ENCODE measurements around the gene CYTH3.

Gene CYTH3

DNA sequence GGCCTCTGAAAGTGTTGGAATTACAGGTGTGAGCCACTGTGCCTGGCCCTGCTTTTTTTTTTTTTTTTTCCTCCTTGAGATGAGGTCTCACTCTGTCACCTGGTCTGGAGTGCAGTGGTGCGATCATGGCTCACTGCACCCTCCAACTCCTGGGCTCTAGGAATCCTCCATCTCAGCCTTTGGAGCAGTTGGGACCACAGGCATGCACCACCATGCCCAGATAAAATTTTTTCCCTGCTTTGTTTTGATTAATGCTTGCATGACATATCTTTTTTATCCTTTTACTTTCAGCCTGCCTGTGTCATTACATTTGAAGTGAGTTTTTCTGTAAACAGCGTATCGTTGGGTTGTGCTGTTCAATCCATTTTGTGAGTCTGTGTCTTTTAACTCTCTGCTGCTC is 144.2 kb downstream of the CYTH3 start:
- TF ChIP-seq POLR2AphosphoS5 (IDR thresholded peaks at IDR 0.05; ENCODE audit: low read depth, low read length) (no peak), TAF1 (IDR thresholded peaks at IDR 0.05; ENCODE audit: low read depth, low read length) (no peak), PAX5 (IDR thresholded peaks at IDR 0.05; ENCODE audit: insufficient read depth, low read length, severe bottlenecking) (no peak), POLR2A (IDR thresholded peaks at IDR 0.05; ENCODE audit: low read depth, low read length) (no peak), SPI1 (IDR thresholded peaks at IDR 0.05; ENCODE audit: low read depth, low read length) (no peak), POU2F2 (IDR thresholded peaks at IDR 0.05; ENCODE audit: low read depth, low read length) (no peak)
- FAIRE-seq (no peak), DNase-seq (ENCODE audit: insufficient read length, low spot score) (no peak)

GRCh38 chr7:6127110-6127490 is 145.3 kb downstream of the CYTH3 start:
- DNase-seq (ENCODE audit: insufficient read length, low spot score) (no peak), FAIRE-seq (no peak)
- TF ChIP-seq SPI1 (IDR thresholded peaks at IDR 0.05; ENCODE audit: low read depth, low read length) (no peak), POLR2AphosphoS5 (IDR thresholded peaks at IDR 0.05; ENCODE audit: low read depth, low read length) (no peak), POLR2A (IDR thresholded peaks at IDR 0.05; ENCODE audit: low read depth, low read length) (no peak), TAF1 (IDR thresholded peaks at IDR 0.05; ENCODE audit: low read depth, low read length) (no peak), POU2F2 (IDR thresholded peaks at IDR 0.05; ENCODE audit: low read depth, low read length) (no peak), PAX5 (IDR thresholded peaks at IDR 0.05; ENCODE audit: insufficient read depth, low read length, severe bottlenecking) (no peak)

- FAIRE-seq (no peak), DNase-seq (ENCODE audit: insufficient read length, low spot score) (no peak)
- TF ChIP-seq PAX5 (IDR thresholded peaks at IDR 0.05; ENCODE audit: insufficient read depth, low read length, severe bottlenecking): no peak
- TF ChIP-seq SPI1 (IDR thresholded peaks at IDR 0.05; ENCODE audit: low read depth, low read length): no peak
- TF ChIP-seq POLR2A (IDR thresholded peaks at IDR 0.05; ENCODE audit: low read depth, low read length): no peak
- TF ChIP-seq TAF1 (IDR thresholded peaks at IDR 0.05; ENCODE audit: low read depth, low read length): no peak
- TF ChIP-seq POU2F2 (IDR thresholded peaks at IDR 0.05; ENCODE audit: low read depth, low read length): no peak
- no peak for TF ChIP-seq POLR2AphosphoS5 (IDR thresholded peaks at IDR 0.05; ENCODE audit: low read depth, low read length)
Measured at GRCh38 chr7:6123843-6124242, 148.6 kb downstream of the CYTH3 start.

GRCh38 chr7:6121141-6121540 is 151.3 kb downstream of the CYTH3 start:
- no peak for FAIRE-seq
- no peak for TF ChIP-seq PAX5 (IDR thresholded peaks at IDR 0.05; ENCODE audit: insufficient read depth, low read length, severe bottlenecking)
- no peak for TF ChIP-seq SPI1 (IDR thresholded peaks at IDR 0.05; ENCODE audit: low read depth, low read length)
- no peak for TF ChIP-seq TAF1 (IDR thresholded peaks at IDR 0.05; ENCODE audit: low read depth, low read length)
- no peak for TF ChIP-seq POU2F2 (IDR thresholded peaks at IDR 0.05; ENCODE audit: low read depth, low read length)
- no peak for TF ChIP-seq POLR2AphosphoS5 (IDR thresholded peaks at IDR 0.05; ENCODE audit: low read depth, low read length)
- no peak for TF ChIP-seq POLR2A (IDR thresholded peaks at IDR 0.05; ENCODE audit: low read depth, low read length)
- no peak for DNase-seq (ENCODE audit: insufficient read length, low spot score)

DNA sequence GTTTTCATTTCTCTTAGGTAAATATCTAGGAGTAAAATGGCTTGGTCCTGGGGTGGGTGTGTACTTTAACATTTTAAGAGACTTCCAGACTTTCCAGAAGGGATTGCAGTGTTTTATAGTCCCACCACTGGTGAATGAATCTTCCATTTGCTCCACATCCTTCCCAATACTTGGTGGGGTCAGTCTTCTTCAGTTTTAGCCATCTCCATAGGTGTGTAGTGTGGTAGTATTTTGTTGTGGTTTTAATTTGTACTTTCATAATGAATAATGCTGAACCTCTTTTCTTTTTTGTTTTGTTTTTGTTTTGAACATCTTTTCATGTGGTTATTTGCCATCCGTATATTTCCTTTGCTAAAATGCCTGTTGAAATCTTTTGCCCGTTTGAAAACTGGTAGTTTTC is 154.9 kb downstream of the CYTH3 start:
- FAIRE-seq: no peak
- TF ChIP-seq POU2F2 (IDR thresholded peaks at IDR 0.05; ENCODE audit: low read depth, low read length) (no peak), POLR2A (IDR thresholded peaks at IDR 0.05; ENCODE audit: low read depth, low read length) (no peak), POLR2AphosphoS5 (IDR thresholded peaks at IDR 0.05; ENCODE audit: low read depth, low read length) (no peak), TAF1 (IDR thresholded peaks at IDR 0.05; ENCODE audit: low read depth, low read length) (no peak), SPI1 (IDR thresholded peaks at IDR 0.05; ENCODE audit: low read depth, low read length) (no peak), PAX5 (IDR thresholded peaks at IDR 0.05; ENCODE audit: insufficient read depth, low read length, severe bottlenecking) (no peak)

DNA sequence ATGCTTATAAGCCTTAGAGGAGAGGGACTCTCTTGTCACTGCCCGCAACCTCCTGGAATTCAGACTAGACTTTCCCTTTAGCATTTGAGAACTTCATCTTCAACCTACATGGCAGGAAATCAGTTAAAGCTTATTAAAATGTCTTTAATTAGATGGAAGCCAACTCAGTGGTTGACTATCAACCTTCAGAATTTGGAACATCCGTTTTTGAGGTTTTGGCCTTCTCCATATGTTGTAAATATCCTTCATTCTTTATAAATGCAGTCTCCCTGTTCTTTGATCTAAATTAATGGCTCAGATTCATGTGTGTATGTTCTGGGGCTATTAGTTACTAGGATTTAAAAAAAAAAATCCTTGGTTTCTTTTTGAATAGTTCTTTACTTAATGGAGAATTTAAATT is 156.2 kb downstream of the CYTH3 start:
- no peak for FAIRE-seq
- TF ChIP-seq POLR2A (IDR thresholded peaks at IDR 0.05; ENCODE audit: low read depth, low read length): no peak
- no peak for TF ChIP-seq PAX5 (IDR thresholded peaks at IDR 0.05; ENCODE audit: insufficient read depth, low read length, severe bottlenecking)
- no peak for TF ChIP-seq TAF1 (IDR thresholded peaks at IDR 0.05; ENCODE audit: low read depth, low read length)
- no peak for TF ChIP-seq POU2F2 (IDR thresholded peaks at IDR 0.05; ENCODE audit: low read depth, low read length)
- TF ChIP-seq POLR2AphosphoS5 (IDR thresholded peaks at IDR 0.05; ENCODE audit: low read depth, low read length): no peak
- TF ChIP-seq SPI1 (IDR thresholded peaks at IDR 0.05; ENCODE audit: low read depth, low read length): no peak
- no peak for DNase-seq (ENCODE audit: insufficient read length, low spot score)

More for the DNA sequence above, 154.9 kb downstream of the CYTH3 start:
- DNase-seq (ENCODE audit: insufficient read length, low spot score): no peak
